ENCODE results near the gene ITCH. TPM values are rescaled to one million over a fixed set of nuclear protein-coding genes. Genes with fewer than 3 reads are reported as not detected.

The ITCH gene
- total and polyA plus RNA-seq, 4 donors: 9.3 to 68.1 (median 30.4) TPM

DNA sequence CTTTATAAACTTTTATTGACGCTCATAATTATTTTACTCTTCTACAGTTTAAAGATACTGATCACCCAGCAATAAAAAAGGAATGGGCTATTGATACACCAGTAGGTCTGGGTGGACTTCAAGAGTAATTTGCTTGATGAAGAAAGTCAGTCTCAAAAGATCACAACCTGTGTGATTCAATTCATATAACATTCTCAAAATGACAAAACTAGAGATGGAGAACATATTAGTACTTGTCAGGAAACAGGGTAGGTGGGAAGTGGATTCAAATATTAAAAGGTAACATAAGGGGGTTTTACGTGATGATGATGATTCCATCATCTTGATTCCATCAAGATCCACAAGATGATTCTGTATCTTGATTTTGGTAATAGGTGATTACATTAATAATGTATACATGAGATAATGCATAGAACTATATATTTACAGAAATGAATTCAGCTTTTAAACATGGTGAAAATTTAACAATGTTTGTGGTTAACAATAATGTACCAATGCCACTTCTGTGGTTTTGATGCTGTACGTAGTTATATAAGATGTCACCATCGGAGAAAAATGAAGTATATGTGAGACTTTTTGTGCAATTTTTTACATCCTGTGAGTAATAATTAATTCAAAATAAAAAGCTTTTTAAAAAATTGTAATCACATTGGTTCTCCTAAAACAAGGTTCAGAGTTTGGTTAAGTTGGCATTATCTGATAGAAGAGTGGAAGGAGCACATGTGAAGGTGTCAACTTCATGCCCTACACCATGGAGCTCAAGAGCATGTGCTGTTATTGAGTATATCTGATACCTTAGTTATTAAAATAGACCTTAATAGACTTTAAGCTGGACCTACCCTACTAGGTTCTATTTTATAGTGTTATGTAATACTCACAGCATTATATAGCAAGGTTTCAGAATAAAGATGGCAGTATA lies 86.9 kb downstream of the ITCH start:
- TF ChIP-seq, protein P1, sequence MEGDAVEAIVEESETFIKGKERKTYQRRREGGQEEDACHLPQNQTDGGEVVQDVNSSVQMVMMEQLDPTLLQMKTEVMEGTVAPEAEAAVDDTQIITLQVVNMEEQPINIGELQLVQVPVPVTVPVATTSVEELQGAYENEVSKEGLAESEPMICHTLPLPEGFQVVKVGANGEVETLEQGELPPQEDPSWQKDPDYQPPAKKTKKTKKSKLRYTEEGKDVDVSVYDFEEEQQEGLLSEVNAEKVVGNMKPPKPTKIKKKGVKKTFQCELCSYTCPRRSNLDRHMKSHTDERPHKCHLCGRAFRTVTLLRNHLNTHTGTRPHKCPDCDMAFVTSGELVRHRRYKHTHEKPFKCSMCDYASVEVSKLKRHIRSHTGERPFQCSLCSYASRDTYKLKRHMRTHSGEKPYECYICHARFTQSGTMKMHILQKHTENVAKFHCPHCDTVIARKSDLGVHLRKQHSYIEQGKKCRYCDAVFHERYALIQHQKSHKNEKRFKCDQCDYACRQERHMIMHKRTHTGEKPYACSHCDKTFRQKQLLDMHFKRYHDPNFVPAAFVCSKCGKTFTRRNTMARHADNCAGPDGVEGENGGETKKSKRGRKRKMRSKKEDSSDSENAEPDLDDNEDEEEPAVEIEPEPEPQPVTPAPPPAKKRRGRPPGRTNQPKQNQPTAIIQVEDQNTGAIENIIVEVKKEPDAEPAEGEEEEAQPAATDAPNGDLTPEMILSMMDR (IDR thresholded peaks at IDR 0.05; ENCODE audit: control extremely low read depth, extremely low read depth): no peak
- no peak overlapping the region for H3K4me3 ChIP-seq
- H3K27me3 ChIP-seq (ENCODE audit: control insufficient read depth in 3 of 3, insufficient read depth in 3 of 3, low read length in 2 of 3): no peaks in the 10 kb centered on the region
- no peak overlapping the region for H3K9ac ChIP-seq (ENCODE audit: insufficient read depth in 1 of 2, low read length in 2 of 2)
- 67 to 87% methylated on average over 4 of the region's 4 CpGs for WGBS, 2 donors
- peaks cover 0 to 8% (median 3%) of the 10 kb centered on the region in 5 donors for H3K4me1 ChIP-seq (ENCODE audit: control insufficient read depth in 5 of 5, insufficient read depth in 5 of 5, low read length in 5 of 5)
- ATAC-seq (ENCODE audit: insufficient read depth, low FRiP score) (no peak), DNase-seq (no peak)
- H3K27ac ChIP-seq (ENCODE audit: low read depth in 1 of 2, low read length in 1 of 2): no peak overlapping the region
- peaks cover 17 to 40% (median 20%) of the 10 kb centered on the region in 4 donors for H3K36me3 ChIP-seq (ENCODE audit: control insufficient read depth in 4 of 4, insufficient read depth in 4 of 4, low read length in 4 of 4)
- no peaks in the 10 kb centered on the region for H3K9me3 ChIP-seq (ENCODE audit: control insufficient read depth in 4 of 4, insufficient read depth in 3 of 4, low read length in 3 of 4)

DNA sequence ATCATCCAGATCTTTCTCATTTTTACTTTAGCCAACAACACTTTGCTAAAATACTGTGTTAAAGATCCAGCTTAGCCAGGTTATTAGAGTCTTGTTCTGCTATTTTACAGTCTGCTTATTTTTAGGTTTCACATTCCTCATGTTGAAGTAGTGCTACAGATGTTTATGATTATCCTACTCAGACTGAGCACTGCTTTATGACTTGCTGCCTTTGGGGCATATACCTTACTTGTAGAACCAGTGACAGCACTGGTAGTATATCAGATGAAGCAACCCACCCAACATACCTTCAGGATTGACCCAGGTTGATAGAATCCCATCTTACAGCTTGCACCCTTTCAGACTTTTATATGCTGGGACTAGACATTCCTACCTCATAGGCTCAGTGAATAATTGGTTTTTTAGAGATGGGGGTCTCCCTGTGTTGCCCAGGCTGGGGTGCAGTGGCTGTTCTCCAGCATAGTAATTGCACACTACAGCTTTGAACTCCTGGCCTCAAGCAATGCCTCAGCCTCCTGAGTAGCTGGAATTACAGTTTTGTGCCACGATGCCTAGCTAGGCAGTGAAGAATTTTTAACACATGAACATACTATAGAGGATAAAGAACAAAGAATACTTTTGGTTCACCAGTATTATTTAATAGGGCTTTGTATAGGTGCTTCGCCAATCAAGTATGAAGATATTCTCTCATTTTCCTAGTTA lies 89.4 kb downstream of the ITCH start:
- TF ChIP-seq, protein P1 (IDR thresholded peaks at IDR 0.05; ENCODE audit: control extremely low read depth, extremely low read depth): no peak
- H3K36me3 ChIP-seq (ENCODE audit: control insufficient read depth in 4 of 4, insufficient read depth in 4 of 4, low read length in 4 of 4): peaks cover 12 to 28% (median 15%) of the 10 kb centered on the region in 4 donors

DNA sequence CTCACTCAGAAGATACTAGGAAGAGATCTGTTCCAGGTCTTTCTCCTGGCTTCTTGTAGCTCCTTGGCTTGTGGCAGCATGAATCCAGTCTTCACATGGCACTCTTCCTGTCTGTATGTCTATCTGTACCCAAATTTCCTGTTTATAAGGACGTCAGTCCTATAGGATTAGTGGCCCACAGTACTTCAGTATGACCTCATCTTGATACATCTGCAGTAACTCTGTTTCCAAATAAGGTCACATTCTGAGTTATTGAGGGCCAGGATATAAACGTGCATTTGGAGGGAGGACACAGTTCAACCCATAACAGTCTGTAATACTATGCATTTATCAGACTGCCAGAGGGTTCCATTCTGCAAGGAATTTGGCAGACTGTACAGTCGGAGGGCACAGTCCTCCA lies 95.6 kb downstream of the ITCH start:
- Histone ChIP-seq H3K27ac (ENCODE audit: low read depth in 1 of 2, low read length in 1 of 2) (no peak overlapping the region), H3K9ac (ENCODE audit: insufficient read depth in 1 of 2, low read length in 2 of 2) (no peak overlapping the region), H3K36me3 (ENCODE audit: control insufficient read depth in 4 of 4, insufficient read depth in 4 of 4, low read length in 4 of 4) (peaks cover 8 to 30% (median 19%) of the 10 kb centered on the region in 4 donors), H3K4me1 (ENCODE audit: control insufficient read depth in 5 of 5, insufficient read depth in 5 of 5, low read length in 5 of 5) (no peaks in the 10 kb centered on the region), H3K9me3 (ENCODE audit: control insufficient read depth in 4 of 4, insufficient read depth in 3 of 4, low read length in 3 of 4) (no peaks in the 10 kb centered on the region), H3K4me3 (no peak overlapping the region), H3K27me3 (ENCODE audit: control insufficient read depth in 3 of 3, insufficient read depth in 3 of 3, low read length in 2 of 3) (no peaks in the 10 kb centered on the region)
- 73 to 78% methylated on average over 3 of the region's 3 CpGs for WGBS, 2 donors
- ATAC-seq (ENCODE audit: insufficient read depth, low FRiP score): no peak
- DNase-seq: peak in 1 of 3 donors; percentile 6
- TF ChIP-seq, protein P1 (IDR thresholded peaks at IDR 0.05; ENCODE audit: control extremely low read depth, extremely low read depth): no peak

More for the DNA sequence above, 89.4 kb downstream of the ITCH start:
- WGBS, 2 donors: 87 to 100% methylated on average over 2 of the region's 2 CpGs
- Histone ChIP-seq H3K27ac (ENCODE audit: low read depth in 1 of 2, low read length in 1 of 2) (no peak overlapping the region), H3K27me3 (ENCODE audit: control insufficient read depth in 3 of 3, insufficient read depth in 3 of 3, low read length in 2 of 3) (no peaks in the 10 kb centered on the region), H3K9me3 (ENCODE audit: control insufficient read depth in 4 of 4, insufficient read depth in 3 of 4, low read length in 3 of 4) (no peaks in the 10 kb centered on the region), H3K4me3 (no peak overlapping the region), H3K9ac (ENCODE audit: insufficient read depth in 1 of 2, low read length in 2 of 2) (no peak overlapping the region), H3K4me1 (ENCODE audit: control insufficient read depth in 5 of 5, insufficient read depth in 5 of 5, low read length in 5 of 5) (peaks cover 0 to 8% (median 3%) of the 10 kb centered on the region in 5 donors)
- DNase-seq (no peak), ATAC-seq (ENCODE audit: insufficient read depth, low FRiP score) (no peak)
